Measurements from ENCODE around the gene SMIM1.

SMIM1 gene

DNA sequence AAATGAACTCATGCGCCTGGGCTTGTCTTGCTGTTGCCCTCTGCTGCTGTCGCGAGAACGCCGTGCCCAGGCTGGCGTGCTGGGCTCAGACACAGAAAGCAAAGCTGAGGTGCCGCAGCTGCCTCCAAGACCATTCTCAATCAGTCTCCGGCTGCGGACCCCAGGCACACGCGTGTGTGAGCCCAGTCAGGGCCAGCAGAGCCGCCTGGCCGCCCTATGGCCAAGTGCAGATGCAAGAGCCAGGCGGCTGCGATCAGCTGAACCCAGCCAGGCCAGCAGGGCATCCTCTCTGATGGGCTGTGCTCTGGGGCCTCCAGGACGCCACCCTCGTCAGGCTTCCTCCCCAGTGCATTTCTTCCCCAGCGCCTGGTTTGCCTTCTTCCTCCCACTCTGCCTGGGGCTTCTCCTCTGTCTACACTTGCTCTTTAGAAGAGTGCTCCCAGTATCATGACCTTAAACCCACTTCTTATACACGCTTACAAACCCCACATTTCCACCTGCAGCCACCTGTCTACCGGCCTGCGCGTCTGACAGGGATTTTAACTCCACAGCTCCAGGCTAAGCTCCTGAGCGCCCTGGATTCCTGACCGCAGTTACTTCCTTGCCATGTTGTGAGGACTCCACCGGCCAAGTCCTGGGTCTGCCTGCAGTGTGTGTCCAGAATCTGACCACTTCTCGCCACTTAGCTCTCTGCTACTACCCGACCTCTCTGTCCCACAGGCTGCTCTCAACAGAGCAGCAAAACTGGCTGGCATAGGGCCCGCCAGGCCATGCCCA, 45.5 kb downstream of the SMIM1 start:
- DNase-seq (ENCODE audit: extremely low read depth in 1 of 2, low read depth in 1 of 2) = no peak

DNA sequence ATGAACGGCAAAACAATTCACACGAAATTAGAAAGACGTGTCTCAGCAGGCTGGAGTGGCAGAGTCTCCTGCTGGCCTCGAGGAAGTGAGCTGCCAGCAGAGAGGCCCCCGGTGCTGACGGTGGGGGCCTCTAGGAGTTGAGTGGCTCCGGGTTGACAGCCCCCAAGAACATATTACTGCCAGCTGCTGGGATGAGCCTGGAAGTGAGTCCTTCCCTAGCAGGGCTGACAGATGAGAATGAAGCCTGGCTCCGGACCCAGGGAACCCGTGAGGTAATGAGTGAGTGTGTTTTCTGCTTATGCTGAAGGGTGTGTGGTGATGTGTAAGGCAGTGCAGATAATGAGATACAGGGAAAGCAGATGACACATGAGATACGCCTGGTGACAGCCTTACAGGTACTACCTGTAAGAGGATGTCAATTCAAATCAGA, 47.2 kb downstream of the SMIM1 start:
- DNase-seq (ENCODE audit: extremely low read depth in 1 of 2, low read depth in 1 of 2) = no peak

DNA sequence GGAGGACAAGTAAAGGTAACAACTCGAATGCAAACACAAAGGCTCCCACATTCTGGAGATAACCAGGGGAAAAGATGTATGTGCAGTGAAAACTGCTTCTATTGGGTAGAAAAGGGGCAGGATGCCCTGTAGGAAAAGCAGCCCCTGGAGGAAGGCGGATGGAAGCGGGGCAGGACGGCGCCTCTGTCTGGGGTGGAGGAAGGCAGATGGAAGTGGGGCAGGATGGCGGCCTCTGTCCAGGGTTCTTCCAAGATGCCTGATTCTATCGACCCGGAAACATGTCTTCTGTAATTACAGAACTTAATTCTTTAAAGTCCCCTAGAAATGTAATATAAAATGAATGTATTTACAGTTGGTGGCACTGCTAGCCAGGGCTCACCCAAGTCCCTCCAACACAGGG, 47.8 kb downstream of the SMIM1 start:
- DNase-seq (ENCODE audit: extremely low read depth in 1 of 2, low read depth in 1 of 2) = no peak

DNA sequence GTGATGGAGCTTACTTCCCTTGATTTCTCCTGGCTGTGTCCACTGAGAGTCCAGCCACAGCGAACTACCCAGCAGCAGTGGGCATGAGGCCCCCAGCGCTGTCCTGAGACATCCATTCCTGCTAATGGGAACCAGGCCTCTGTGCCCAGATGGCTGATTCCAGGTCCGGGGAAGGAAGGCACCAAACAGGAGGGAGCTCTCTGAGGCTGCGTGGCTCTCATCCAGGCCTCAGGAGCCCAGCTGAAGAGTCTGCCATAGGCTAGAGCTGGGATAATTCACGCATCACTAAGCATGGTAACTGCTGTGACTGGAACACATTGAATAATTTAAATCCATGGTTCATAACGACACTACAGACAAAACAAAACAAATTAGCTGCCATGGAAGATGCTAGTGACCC, 48.5 kb downstream of the SMIM1 start:
- no peak for DNase-seq (ENCODE audit: extremely low read depth in 1 of 2, low read depth in 1 of 2)

DNA sequence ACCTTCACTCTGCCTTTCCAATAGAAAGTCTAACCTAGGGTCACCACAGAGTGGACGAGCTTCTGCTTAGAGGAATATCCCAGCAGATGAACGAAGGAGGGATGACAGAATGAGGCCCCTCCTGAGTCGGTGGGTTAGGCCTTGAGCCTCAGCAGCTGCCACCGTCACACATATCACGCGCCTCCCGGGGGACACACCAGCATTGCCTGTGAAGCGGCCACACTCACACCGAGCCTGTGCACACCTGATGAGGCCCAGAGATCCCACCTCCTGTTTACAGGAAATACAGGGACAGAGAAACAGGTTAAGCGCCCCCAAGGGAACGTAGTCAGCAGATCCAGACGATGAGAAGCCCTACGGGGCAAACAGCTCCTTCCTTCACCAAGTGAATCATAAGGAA, 48.9 kb downstream of the SMIM1 start:
- no peak for DNase-seq (ENCODE audit: extremely low read depth in 1 of 2, low read depth in 1 of 2)

DNA sequence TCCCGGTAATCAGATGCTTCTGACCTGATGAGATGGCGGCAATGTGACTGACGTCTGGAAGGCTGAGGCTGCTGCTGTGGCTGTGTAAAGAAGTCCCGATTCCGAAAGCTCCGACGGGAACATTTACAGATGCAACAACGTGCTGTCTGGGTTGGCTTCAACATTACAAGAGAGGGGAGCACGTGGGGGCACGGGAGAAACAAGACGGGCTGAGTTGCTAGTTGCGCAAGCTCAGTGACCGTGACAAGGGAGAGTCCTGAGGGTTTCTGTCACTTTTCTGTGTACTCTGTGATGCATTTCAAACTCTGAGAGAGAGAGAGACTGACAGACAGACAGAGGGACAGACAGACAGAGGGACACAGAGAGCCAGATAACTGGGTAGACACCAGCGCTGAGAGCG, 49.4 kb downstream of the SMIM1 start:
- DNase-seq (ENCODE audit: extremely low read depth in 1 of 2, low read depth in 1 of 2) = no peak

DNA sequence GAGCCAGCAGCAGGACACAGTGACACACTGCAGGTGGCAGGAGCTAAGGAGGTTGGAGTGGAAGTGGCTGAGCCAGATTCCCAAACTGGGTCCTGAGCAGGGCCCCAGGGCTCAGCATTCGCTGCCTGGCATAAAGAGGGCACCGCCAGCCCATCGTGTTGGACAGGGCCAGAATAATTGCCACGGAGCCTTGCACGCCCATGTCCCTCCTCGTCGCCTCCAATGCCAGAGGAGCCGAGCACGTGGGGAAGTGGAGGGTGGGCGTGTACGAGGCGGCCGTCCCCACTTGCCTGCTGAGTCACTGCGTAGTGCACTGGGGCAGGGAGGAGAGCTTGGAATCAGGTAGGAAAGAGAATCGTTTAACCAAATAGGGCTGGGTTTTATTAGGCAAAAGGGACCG, 49.9 kb downstream of the SMIM1 start:
- no peak for DNase-seq (ENCODE audit: extremely low read depth in 1 of 2, low read depth in 1 of 2)

DNA sequence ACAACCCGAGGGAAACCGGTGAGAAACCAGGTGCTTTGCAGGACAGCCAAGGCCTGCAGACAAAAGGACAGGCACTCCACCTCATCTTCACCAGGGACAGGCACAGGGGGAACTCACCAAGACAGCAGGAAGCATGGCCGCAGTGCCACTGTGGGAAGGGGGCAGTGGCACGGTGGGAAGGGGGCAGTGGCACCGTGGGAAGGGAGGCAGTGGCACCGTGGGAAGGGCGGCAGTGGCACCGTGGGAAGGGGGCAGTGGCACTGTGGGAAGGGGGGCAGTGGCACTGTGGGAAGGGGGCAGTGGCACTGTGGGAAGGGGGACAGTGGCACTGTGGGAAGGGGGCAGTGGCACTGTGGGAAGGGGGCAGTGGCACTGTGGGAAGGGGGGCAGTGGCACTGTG, 52.1 kb downstream of the SMIM1 start:
- no peak for DNase-seq (ENCODE audit: extremely low read depth in 1 of 2, low read depth in 1 of 2)

DNA sequence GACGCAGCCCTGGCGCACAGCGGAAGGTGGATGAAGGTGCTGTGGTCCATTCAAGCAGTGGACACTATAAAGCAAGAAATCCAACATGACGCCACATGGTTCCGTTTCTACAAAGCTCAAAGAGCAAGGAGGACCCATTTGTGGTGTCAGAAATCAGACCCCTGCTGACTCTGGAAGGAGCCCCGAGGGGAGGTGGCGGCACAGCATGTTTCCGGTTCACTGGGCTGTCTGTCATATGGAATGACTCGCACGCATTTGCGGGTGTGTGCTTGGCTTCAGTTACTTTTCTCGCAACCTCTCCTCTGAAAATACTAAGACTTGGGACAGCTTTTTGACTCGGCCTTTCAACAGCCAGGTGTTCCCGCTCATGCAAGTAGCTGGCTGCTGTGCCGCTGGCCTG, 52.8 kb downstream of the SMIM1 start:
- no peak for DNase-seq (ENCODE audit: extremely low read depth in 1 of 2, low read depth in 1 of 2)

Measured in activated CD8-positive, alpha-beta memory T cell treated with anti-CD3 and anti-CD28 coated beads for 1 hour (primary cell).